ENCODE results near the gene DHX30. TPM values are rescaled to one million over a fixed set of nuclear protein-coding genes. Genes with fewer than 3 reads are reported as not detected.

DHX30 gene
- total and polyA plus RNA-seq, 2 of the 8 experiments (the other 6 are each of a cell fraction or from before 2014, with no cell fraction given), result 82.4 to 97.9 TPM

DNA sequence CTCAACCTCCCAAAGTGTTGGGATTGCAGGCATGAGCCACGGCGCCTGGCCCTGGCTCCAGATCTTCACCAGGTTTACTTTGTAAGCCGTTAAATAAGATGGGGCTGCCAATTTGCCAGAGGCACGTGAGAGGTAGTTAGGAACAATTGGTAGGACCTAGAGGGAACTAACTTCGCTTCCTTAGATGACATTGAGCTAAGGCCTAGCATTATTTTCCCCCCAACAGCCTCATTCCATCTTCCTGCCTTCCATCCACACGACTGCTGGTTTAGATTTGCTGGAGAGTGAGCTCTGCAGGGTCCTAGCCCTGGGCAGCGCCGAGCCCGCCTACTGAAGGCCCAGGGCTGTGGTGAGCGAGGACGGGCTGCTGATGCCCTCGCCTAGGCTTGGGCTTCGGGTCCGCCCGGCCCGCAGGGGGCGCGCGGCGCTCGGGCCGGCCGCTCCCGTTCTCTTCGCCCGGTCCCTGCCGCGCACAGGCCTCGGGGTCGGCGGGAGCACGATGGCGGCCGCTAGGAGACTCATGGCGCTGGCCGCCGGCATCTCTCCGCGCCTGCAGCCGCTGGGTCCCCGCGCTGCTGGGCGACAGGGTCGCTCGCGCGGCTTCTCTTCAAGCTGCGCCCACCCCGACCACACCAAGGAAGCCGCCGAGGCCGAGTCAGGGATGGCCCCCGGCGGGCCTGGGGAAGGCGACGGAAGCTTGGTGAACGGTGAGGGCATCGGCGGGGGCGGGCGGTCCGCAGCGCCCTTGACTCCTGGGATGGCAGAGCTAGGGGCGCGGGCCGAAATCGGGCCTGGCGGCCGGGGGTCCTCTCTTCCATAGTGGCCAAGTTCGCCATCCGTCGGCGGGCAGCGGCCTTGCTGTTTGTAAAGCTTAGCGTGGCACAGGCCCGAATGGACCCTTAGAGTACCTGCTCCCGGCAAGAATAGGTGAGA lies 21.9 kb downstream of the DHX30 start (continued):
- TF ChIP-seq, protein P1, sequence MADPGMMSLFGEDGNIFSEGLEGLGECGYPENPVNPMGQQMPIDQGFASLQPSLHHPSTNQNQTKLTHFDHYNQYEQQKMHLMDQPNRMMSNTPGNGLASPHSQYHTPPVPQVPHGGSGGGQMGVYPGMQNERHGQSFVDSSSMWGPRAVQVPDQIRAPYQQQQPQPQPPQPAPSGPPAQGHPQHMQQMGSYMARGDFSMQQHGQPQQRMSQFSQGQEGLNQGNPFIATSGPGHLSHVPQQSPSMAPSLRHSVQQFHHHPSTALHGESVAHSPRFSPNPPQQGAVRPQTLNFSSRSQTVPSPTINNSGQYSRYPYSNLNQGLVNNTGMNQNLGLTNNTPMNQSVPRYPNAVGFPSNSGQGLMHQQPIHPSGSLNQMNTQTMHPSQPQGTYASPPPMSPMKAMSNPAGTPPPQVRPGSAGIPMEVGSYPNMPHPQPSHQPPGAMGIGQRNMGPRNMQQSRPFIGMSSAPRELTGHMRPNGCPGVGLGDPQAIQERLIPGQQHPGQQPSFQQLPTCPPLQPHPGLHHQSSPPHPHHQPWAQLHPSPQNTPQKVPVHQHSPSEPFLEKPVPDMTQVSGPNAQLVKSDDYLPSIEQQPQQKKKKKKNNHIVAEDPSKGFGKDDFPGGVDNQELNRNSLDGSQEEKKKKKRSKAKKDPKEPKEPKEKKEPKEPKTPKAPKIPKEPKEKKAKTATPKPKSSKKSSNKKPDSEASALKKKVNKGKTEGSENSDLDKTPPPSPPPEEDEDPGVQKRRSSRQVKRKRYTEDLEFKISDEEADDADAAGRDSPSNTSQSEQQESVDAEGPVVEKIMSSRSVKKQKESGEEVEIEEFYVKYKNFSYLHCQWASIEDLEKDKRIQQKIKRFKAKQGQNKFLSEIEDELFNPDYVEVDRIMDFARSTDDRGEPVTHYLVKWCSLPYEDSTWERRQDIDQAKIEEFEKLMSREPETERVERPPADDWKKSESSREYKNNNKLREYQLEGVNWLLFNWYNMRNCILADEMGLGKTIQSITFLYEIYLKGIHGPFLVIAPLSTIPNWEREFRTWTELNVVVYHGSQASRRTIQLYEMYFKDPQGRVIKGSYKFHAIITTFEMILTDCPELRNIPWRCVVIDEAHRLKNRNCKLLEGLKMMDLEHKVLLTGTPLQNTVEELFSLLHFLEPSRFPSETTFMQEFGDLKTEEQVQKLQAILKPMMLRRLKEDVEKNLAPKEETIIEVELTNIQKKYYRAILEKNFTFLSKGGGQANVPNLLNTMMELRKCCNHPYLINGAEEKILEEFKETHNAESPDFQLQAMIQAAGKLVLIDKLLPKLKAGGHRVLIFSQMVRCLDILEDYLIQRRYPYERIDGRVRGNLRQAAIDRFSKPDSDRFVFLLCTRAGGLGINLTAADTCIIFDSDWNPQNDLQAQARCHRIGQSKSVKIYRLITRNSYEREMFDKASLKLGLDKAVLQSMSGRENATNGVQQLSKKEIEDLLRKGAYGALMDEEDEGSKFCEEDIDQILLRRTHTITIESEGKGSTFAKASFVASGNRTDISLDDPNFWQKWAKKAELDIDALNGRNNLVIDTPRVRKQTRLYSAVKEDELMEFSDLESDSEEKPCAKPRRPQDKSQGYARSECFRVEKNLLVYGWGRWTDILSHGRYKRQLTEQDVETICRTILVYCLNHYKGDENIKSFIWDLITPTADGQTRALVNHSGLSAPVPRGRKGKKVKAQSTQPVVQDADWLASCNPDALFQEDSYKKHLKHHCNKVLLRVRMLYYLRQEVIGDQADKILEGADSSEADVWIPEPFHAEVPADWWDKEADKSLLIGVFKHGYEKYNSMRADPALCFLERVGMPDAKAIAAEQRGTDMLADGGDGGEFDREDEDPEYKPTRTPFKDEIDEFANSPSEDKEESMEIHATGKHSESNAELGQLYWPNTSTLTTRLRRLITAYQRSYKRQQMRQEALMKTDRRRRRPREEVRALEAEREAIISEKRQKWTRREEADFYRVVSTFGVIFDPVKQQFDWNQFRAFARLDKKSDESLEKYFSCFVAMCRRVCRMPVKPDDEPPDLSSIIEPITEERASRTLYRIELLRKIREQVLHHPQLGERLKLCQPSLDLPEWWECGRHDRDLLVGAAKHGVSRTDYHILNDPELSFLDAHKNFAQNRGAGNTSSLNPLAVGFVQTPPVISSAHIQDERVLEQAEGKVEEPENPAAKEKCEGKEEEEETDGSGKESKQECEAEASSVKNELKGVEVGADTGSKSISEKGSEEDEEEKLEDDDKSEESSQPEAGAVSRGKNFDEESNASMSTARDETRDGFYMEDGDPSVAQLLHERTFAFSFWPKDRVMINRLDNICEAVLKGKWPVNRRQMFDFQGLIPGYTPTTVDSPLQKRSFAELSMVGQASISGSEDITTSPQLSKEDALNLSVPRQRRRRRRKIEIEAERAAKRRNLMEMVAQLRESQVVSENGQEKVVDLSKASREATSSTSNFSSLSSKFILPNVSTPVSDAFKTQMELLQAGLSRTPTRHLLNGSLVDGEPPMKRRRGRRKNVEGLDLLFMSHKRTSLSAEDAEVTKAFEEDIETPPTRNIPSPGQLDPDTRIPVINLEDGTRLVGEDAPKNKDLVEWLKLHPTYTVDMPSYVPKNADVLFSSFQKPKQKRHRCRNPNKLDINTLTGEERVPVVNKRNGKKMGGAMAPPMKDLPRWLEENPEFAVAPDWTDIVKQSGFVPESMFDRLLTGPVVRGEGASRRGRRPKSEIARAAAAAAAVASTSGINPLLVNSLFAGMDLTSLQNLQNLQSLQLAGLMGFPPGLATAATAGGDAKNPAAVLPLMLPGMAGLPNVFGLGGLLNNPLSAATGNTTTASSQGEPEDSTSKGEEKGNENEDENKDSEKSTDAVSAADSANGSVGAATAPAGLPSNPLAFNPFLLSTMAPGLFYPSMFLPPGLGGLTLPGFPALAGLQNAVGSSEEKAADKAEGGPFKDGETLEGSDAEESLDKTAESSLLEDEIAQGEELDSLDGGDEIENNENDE (IDR thresholded peaks at IDR 0.05; ENCODE audit: insufficient replicate concordance, low read length), result no peak
- TF ChIP-seq, protein P2, sequence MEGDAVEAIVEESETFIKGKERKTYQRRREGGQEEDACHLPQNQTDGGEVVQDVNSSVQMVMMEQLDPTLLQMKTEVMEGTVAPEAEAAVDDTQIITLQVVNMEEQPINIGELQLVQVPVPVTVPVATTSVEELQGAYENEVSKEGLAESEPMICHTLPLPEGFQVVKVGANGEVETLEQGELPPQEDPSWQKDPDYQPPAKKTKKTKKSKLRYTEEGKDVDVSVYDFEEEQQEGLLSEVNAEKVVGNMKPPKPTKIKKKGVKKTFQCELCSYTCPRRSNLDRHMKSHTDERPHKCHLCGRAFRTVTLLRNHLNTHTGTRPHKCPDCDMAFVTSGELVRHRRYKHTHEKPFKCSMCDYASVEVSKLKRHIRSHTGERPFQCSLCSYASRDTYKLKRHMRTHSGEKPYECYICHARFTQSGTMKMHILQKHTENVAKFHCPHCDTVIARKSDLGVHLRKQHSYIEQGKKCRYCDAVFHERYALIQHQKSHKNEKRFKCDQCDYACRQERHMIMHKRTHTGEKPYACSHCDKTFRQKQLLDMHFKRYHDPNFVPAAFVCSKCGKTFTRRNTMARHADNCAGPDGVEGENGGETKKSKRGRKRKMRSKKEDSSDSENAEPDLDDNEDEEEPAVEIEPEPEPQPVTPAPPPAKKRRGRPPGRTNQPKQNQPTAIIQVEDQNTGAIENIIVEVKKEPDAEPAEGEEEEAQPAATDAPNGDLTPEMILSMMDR (IDR thresholded peaks at IDR 0.05; ENCODE audit: control extremely low read depth in 1 of 3, insufficient read depth in 1 of 3, low read depth in 1 of 3, low read length in 3 of 3), result peak; percentile 76 to 91 (median 90)
- TF ChIP-seq, protein P3, sequence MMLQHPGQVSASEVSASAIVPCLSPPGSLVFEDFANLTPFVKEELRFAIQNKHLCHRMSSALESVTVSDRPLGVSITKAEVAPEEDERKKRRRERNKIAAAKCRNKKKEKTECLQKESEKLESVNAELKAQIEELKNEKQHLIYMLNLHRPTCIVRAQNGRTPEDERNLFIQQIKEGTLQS (IDR thresholded peaks at IDR 0.05; ENCODE audit: insufficient read depth, low read depth, low read length), result no peak
- TF ChIP-seq CEBPB (IDR thresholded peaks at IDR 0.05; ENCODE audit: low read depth, low read length) (no peak), SIX5 (IDR thresholded peaks at IDR 0.05; ENCODE audit: low read depth, low read length) (no peak), TAF1 (IDR thresholded peaks at IDR 0.05; ENCODE audit: low read depth, low read length) (peak; percentile 95)
